GM19043 (cell line): ENCODE data around the gene SPEG.

Experiments
- ATAC-seq: cut with Tn5 transposase; IDR thresholded peaks from one replicate; pipeline ENCODE4 v1.9.1; 2021; ENCODE audit warnings: low read depth; ENCODE audit not compliant: unreplicated experiment

The SPEG gene

GRCh38 chr2:219457784-219458369 is 23.2 kb downstream of the SPEG start:
- no peak for ATAC-seq

GRCh38 chr2:219458996-219459395 is 24.4 kb downstream of the SPEG start:
- ATAC-seq = no peak

GRCh38 chr2:219459460-219460311 is 25.0 kb downstream of the SPEG start:
- peak; percentile 84 for ATAC-seq

- ATAC-seq = no peak
These were observed 25.8 kb downstream of the SPEG start for GRCh38 chr2:219460424-219460926.

- no peak for ATAC-seq
These were observed 26.4 kb downstream of the SPEG start for GRCh38 chr2:219461047-219461514.

GRCh38 chr2:219461669-219462068 is 27.0 kb downstream of the SPEG start:
- ATAC-seq = no peak

- no peak for ATAC-seq
These were observed 27.7 kb downstream of the SPEG start for GRCh38 chr2:219462349-219462748.

GRCh38 chr2:219464286-219465032 is 29.8 kb downstream of the SPEG start:
- no peak for ATAC-seq

- ATAC-seq = no peak
These were observed 31.3 kb downstream of the SPEG start for GRCh38 chr2:219465659-219466561.

- ATAC-seq = no peak
These were observed 32.4 kb downstream of the SPEG start for GRCh38 chr2:219466816-219467735.

- no peak for ATAC-seq
These were observed 33.1 kb downstream of the SPEG start for GRCh38 chr2:219467736-219468075.

- no peak for ATAC-seq
These were observed 34.0 kb downstream of the SPEG start for GRCh38 chr2:219468410-219469185.

- no peak for ATAC-seq
These were observed 34.6 kb downstream of the SPEG start for GRCh38 chr2:219469186-219469724.

- no peak for ATAC-seq
These were observed 35.8 kb downstream of the SPEG start for GRCh38 chr2:219470429-219470828.

- no peak for ATAC-seq
These were observed 37.1 kb downstream of the SPEG start for GRCh38 chr2:219471476-219472371.

- ATAC-seq = no peak
These were observed 38.1 kb downstream of the SPEG start for GRCh38 chr2:219472629-219473187.

GRCh38 chr2:219473511-219473910 is 38.9 kb downstream of the SPEG start:
- ATAC-seq = no peak
